DMS53 treated with DMSO at 0.1 percent for 48 hours (cell line): ENCODE measurements around the gene WDR64.
A peak's percentile ranks its signal among the peaks of the same experiment; 100 is the strongest.

Experiments used
- DNase-seq: peaks from one replicate; lab custom pipeline; 2025; ENCODE audit not compliant: unreplicated experiment; lab: John Stamatoyannopoulos, UW

The WDR64 gene

GRCh38 chr1:241630899-241631298, 21.2 kb upstream of the WDR64 start:
- no peak for DNase-seq

GRCh38 chr1:241631674-241632073, 20.4 kb upstream of the WDR64 start:
- no peak for DNase-seq

GRCh38 chr1:241632987-241633386, 19.1 kb upstream of the WDR64 start:
- no peak for DNase-seq

- no peak for DNase-seq
These were observed 16.4 kb upstream of the WDR64 start for GRCh38 chr1:241635556-241636152.

GRCh38 chr1:241636291-241636690, 15.8 kb upstream of the WDR64 start:
- DNase-seq = no peak

GRCh38 chr1:241637046-241637590, 15.0 kb upstream of the WDR64 start:
- no peak for DNase-seq

GRCh38 chr1:241637604-241638003, 14.5 kb upstream of the WDR64 start:
- no peak for DNase-seq

- no peak for DNase-seq
These were observed 13.9 kb upstream of the WDR64 start for GRCh38 chr1:241638099-241638682.

GRCh38 chr1:241638909-241639622, 13.0 kb upstream of the WDR64 start:
- no peak for DNase-seq

- DNase-seq = no peak
These were observed 12.4 kb upstream of the WDR64 start for GRCh38 chr1:241639623-241640148.

- peak; percentile 73 for DNase-seq
These were observed 11.8 kb upstream of the WDR64 start, which contains the start of the genes CHML and OPN3 for GRCh38 chr1:241640149-241640866. Gene CHML (minus strand): TSS chr1:241640369. CDS start chr1:241635766, 4,603 bp downstream. Gene OPN3 (minus strand): TSS chr1:241640369. CDS start chr1:241640254, 115 bp downstream.

GRCh38 chr1:241640867-241641622, 11.0 kb upstream of the WDR64 start:
- DNase-seq = peak; percentile 58

GRCh38 chr1:241641773-241642592, 10.1 kb upstream of the WDR64 start:
- no peak for DNase-seq

GRCh38 chr1:241642593-241642944, 9.5 kb upstream of the WDR64 start:
- no peak for DNase-seq

GRCh38 chr1:241644259-241644658, 7.8 kb upstream of the WDR64 start:
- no peak for DNase-seq

- no peak for DNase-seq
These were observed 6.9 kb upstream of the WDR64 start for GRCh38 chr1:241645199-241645598.

- no peak for DNase-seq
These were observed 5.9 kb upstream of the WDR64 start for GRCh38 chr1:241646201-241646600.

- DNase-seq = no peak
These were observed 4.4 kb upstream of the WDR64 start for GRCh38 chr1:241647658-241648057.

- no peak for DNase-seq
These were observed 3.9 kb upstream of the WDR64 start for GRCh38 chr1:241648159-241648558.

GRCh38 chr1:241654019-241654418, 1.9 kb downstream of the WDR64 start:
- DNase-seq = no peak
